ENCODE measurements around the gene EPM2AIP1.

GRCh38 chr3:36992806-36993325 is at the start of gene EPM2AIP1:
- TF ChIP-seq CTCF (IDR thresholded peaks at IDR 0.05) (peak; percentile 52), EZH2 (IDR thresholded peaks at IDR 0.05) (no peak), EZH2phosphoT487 (IDR thresholded peaks at IDR 0.05) (no peak)
